ENCODE data around the gene UBXN10. TPM values are rescaled to one million over a fixed set of nuclear protein-coding genes. Genes with fewer than 3 reads are reported as not detected.

The UBXN10 gene
- total and polyA plus RNA-seq, 2 donors (not counting 3 experiments of a cell fraction or from before 2014, with no cell fraction given), result not detected

- no TSS peak for BruUV-seq (replicated peaks)
- Histone ChIP-seq H3K9me1 (replicated peaks; ENCODE audit: control insufficient read depth, extremely low read depth, insufficient read depth, low read length) (no peaks in the 10 kb centered on the region), H3K9ac (replicated peaks; ENCODE audit: extremely low read depth, insufficient read depth, low read length) (no peak overlapping the region), H3K27ac (ENCODE audit: insufficient read depth, low read depth, low read length) (no peak overlapping the region), H2AFZ (ENCODE audit: low read depth, low read length) (no peak overlapping the region), H3K4me1 (ENCODE audit: control insufficient read depth, extremely low read depth, insufficient read depth, low read length) (no peaks in the 10 kb centered on the region), H3K36me3 (ENCODE audit: control insufficient read depth in 2 of 2, extremely low read depth in 1 of 2, insufficient read depth in 2 of 2, low read length in 2 of 2) (no peaks in the 10 kb centered on the region), H3K4me2 (ENCODE audit: insufficient read depth, low read length) (no peak overlapping the region), H3K79me2 (ENCODE audit: control insufficient read depth, insufficient read depth, low read length) (no peaks in the 10 kb centered on the region), H3K9me3 (replicated peaks; ENCODE audit: control insufficient read depth, insufficient read depth, low read length) (no peaks in the 10 kb centered on the region), H4K20me1 (replicated peaks; ENCODE audit: control insufficient read depth, extremely low read depth, insufficient read depth, low read length) (no peaks in the 10 kb centered on the region), H3K4me3 (replicated peaks in 1 of 3; ENCODE audit: insufficient read depth in 1 of 3, low read depth in 1 of 3, low read length in 3 of 3) (no peak overlapping the region), H3K27me3 (ENCODE audit: control insufficient read depth in 2 of 2, insufficient read depth in 2 of 2, low read length in 2 of 2) (peaks cover 7% of the 10 kb centered on the region in 2 experiments)
- TF ChIP-seq POLR2AphosphoS5 (IDR thresholded peaks at IDR 0.05; ENCODE audit: insufficient read depth, low read depth, low read length), result no peak
- TF ChIP-seq CTCF (IDR thresholded peaks at IDR 0.05; ENCODE audit: extremely low read depth in 1 of 2, insufficient read depth in 1 of 2, low read depth in 1 of 2, low read length in 2 of 2), result peak; percentile 76 to 79
- no peak for TF ChIP-seq MYC (IDR thresholded peaks at IDR 0.05; ENCODE audit: low read depth, low read length)
- no peak for TF ChIP-seq JUN (IDR thresholded peaks at IDR 0.05; ENCODE audit: borderline replicate concordance, insufficient read depth, insufficient read length, low read depth)
- TF ChIP-seq FOS (IDR thresholded peaks at IDR 0.05; ENCODE audit: borderline replicate concordance, insufficient read depth, low read length), result no peak
- no peak for TF ChIP-seq EZH2 (IDR thresholded peaks at IDR 0.05; ENCODE audit: borderline replicate concordance, low read depth, low read length, severe bottlenecking)
- TF ChIP-seq POLR2A (IDR thresholded peaks at IDR 0.05; ENCODE audit: low read depth, low read length), result no peak
- ChIA-PET POLR2A (interaction anchor here (0.7 kb wide), 1 partner anchor 420 kb away, joined by 10 read pairs; the partner anchor contains the start of gene PINK1), CTCF (interaction anchor here (0.6 to 2.7 kb wide), 39 partner anchors 9 to 902 kb away, joined by 3 to 67 read pairs (median 3); partner anchors contain the start of gene CAMK2N1)
- intact Hi-C loops (cut with micrococcal nuclease) (loop anchor here (1.0 to 5.0 kb wide), 4 partner anchors 149 to 296 kb away; no protein-coding TSS in a partner anchor), dilution Hi-C loops (cut with MboI; ENCODE audit: extremely low pct_ligation_motif_present, low sequenced_read_pairs) (no loop called here)
- FAIRE-seq (peak; percentile 50), DNase-seq (ENCODE audit: low read depth, low spot score) (peak; percentile 39)
Observed at GRCh38 chr1:20212685-20213331, 26.9 kb downstream of the UBXN10 start.

Measured in endothelial cell of umbilical vein (primary cell).